H1 (cell line): ENCODE measurements around the gene ARHGAP12.

Source experiments
- CTCF ChIP-seq, 3 experiments: IDR thresholded peaks; 1 replicate in 2 of 3; 2 replicates in 1 of 3; pipeline versions ENCODE4 v1.5.1 to v1.6.1; 2011; ENCODE audit warnings: low read length in 3 of 3, mild to moderate bottlenecking in 3 of 3, inconsistent platforms in 2 of 3, low read depth in 1 of 3, moderate library complexity in 1 of 3; ENCODE audit not compliant: insufficient read depth in 1 of 3; ENCODE audit errors: control extremely low read depth in 1 of 3
- EZH2 ChIP-seq: fragments of 200-600 bp; sonication (generic); IDR thresholded peaks from 2 replicates; pipeline ENCODE4 v1.7.1; 2012; ENCODE audit warnings: low read depth, mild to moderate bottlenecking, moderate library complexity, low read length, inconsistent platforms; ENCODE audit not compliant: severe bottlenecking
- HDAC2 ChIP-seq, 2 experiments: fragments of 300-600 bp in 1 of 2; sonication (generic) in 1 of 2; IDR thresholded peaks; 2 replicates each; pipeline ENCODE4 v1.6.1; 2011 to 2012; ENCODE audit warnings: low read depth in 2 of 2, low read length in 2 of 2, mild to moderate bottlenecking in 2 of 2, moderate library complexity in 2 of 2, borderline replicate concordance in 1 of 2, inconsistent platforms in 1 of 2
- POLR2A ChIP-seq, 2 experiments: IDR thresholded peaks; 1 replicate in 1 of 2; 2 replicates in 1 of 2; pipeline ENCODE4 v1.6.1; 2011; ENCODE audit warnings: low read depth in 2 of 2, low read length in 2 of 2, mild to moderate bottlenecking in 2 of 2; ENCODE audit errors: control extremely low read depth in 1 of 2
- RNF2 ChIP-seq: fragments of 200-900, 300-1000 bp; sonication (generic); IDR thresholded peaks from 2 replicates; pipeline ENCODE4 v1.7.1; 2016; ENCODE audit warnings: borderline replicate concordance, low read depth, mild to moderate bottlenecking, antibody characterized with exemption, low read length; ENCODE audit not compliant: poor library complexity, severe bottlenecking; ENCODE audit errors: missing control alignments

GRCh38 chr10:31929261-31930022 lies 811 bp upstream of the ARHGAP12 start:
- TF ChIP-seq HDAC2 (IDR thresholded peaks at IDR 0.05; ENCODE audit: borderline replicate concordance in 1 of 2, low read depth in 2 of 2, low read length in 2 of 2) (0 out of 4 replicates have a peak, but pooled peaks of 1 of the 2 experiments have one; percentile 5), EZH2 (no peak), CTCF (IDR thresholded peaks at IDR 0.05; ENCODE audit: control extremely low read depth in 1 of 3, insufficient read depth in 1 of 3, low read depth in 1 of 3, low read length in 3 of 3) (no peak), RNF2 (no peak), POLR2A (IDR thresholded peaks at IDR 0.05; ENCODE audit: control extremely low read depth in 1 of 2, low read depth in 2 of 2, low read length in 2 of 2) (no peak)
